Muscle of back (tissue), 11 donors: ENCODE results near the gene ZSWIM9. TPM values are rescaled to one million over a fixed set of nuclear protein-coding genes. Genes with fewer than 3 reads are reported as not detected.

ENCODE experiments used
- DNase-seq, 3 donors: peaks; one replicate each; pipeline versions ENCODE4 v3.0.0 to v3.0.0-alpha.2; 2013
- polyA plus RNA-seq, 10 donors: library from polyadenylated mRNA; unstranded; fragments of 120-200 nt; gene quantifications; one replicate each; pipeline ENCODE4 v1.2.1, GENCODE V29; 2013; ENCODE audit not compliant: insufficient read length in 10 of 10

ZSWIM9 gene
- polyA plus RNA-seq, 10 donors, result 3.8 to 8.1 (median 5.2) TPM

DNA sequence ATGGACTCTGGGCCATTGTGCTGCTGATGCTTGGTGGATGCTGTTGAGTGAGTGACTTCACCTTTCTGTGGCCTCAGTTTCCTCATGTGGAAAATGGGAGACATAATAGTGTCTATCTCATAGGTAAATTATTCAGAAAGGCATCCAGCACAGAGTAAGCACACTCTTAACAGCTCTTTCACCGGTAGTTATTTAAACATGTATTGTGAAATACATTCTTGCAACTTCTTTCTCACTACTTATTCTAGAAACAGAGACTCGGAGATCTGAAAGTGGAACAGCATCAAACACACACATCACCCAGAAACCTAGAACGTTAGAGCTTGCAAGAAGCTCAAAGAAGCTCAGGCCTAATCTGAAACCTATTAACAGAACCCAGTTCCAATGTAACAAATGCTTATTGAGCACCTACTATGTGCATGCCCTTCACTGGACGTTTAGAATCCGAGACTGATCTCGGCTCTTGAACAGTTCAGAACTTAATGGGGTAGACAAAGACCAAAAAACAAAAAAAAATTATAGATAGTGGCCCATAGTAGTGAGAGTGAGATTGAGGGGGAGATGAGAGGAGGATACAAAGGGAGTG, 4.1 kb downstream of the ZSWIM9 start:
- no peak for DNase-seq

- no peak for DNase-seq
Observed at GRCh38 chr19:48175578-48175977, 5.1 kb downstream of the ZSWIM9 start.

DNA sequence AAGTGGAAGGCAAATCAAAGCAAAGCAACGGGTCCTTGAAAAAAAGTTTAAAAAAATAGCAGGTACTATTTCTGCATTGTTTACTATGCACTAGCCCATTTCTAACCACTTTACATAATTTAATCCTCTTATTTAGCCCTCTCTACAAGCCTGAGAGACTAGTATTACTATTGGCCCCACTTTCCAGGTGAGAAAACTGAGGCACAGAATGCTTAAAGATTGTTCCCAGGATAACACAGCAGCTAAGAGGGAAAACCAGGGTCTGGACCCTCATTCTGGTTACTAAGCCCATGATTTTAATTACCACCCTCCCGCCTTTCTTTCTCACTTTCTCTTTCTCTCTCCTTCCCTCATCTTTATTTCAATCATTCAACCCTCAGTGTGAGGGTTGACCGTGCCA, 5.7 kb downstream of the ZSWIM9 start:
- DNase-seq, result no peak

DNA sequence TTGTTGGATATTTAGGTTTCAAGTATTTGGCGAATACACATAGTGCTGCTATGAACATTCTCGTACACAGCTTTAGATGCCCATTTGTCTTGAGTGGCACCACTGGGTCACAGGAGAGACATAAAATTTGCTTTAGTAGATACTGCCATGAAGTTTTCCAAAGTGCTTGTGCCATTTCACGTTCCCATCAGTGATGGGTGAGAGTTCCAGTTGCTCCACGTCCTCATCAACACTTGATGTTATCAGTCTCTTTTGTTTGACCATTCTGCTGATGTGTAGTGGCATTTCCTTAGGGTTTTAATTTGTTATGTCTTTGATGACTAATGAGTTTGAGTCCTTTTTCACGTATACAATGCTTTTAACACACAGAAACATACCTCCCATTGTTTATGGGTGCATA, 11.0 kb downstream of the ZSWIM9 start:
- DNase-seq, result no peak

DNA sequence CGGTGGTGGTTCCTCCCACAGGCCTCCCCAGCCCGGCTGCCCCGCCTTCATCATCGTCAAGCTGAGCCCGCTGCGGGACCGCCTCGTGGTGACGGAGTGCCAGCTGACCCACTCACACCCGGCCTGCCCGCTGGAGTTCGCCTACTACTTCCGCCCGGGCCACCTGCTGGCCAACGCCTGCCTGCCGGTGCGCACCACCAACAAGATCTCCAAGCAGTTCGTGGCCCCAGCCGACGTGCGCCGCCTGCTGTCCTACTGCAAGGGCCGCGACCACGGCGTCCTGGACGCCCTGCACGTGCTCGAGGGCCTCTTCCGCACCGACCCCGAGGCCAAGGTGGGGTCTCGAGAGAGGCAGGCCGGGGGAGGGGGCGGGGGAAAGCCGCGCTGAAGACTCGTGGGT, 12.0 kb downstream of the ZSWIM9 start:
- no peak for DNase-seq

GRCh38 chr19:48183356-48183755, 12.9 kb downstream of the ZSWIM9 start:
- no peak for DNase-seq

GRCh38 chr19:48186015-48186414, 15.5 kb downstream of the ZSWIM9 start:
- DNase-seq, result no peak

GRCh38 chr19:48186541-48186991, 16.1 kb downstream of the ZSWIM9 start:
- DNase-seq, result no peak

DNA sequence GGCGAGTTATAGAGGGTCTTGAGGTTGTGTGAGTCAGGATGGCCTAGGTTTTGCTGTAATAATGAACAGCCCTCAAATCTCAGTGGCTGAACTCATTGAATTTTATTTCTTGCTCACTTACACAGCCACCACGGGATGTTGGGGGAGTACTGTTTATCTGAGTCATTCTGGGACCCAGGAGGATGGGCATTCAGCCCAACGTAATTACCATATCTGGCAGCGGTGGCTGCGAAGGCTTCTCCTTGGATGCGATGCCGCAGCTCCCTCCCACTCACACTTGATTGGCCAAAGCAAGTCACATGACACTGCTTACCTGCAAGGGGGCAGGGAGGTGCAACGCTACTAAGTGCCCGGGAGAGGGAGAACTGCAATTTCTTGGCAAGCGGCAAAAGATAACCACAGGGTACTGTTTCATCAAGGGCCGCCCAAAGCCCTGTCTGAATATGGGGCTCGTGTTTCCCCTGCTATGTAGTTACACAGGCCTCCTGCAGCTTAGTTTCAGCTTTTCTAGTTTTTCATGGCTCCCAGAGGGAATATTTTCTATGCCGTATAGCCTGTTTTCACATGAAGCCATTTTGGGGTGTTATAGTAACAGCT, 19.9 kb downstream of the ZSWIM9 start:
- no peak for DNase-seq

DNA sequence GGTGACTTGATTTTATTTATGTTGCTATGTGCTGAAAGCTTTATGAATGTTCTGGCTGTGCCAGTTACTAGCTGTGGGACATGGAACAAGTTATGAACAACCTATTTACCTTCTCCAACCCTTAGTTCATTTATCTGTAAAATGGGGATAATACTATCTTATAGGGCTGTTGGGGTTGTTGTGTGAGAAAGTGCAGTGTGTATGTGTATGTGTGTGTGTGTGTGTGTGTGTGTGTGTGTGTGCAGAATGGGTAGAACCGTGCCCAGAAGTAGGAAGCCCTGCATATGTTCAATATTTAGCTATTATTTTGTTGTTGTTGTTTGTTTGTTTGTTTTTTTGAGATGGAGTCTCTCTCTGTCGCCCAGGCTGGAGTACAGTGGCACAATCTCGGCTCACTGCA, 20.4 kb downstream of the ZSWIM9 start:
- no peak for DNase-seq

- DNase-seq, result no peak
Observed at GRCh38 chr19:48192750-48193149, 22.3 kb downstream of the ZSWIM9 start.

DNA sequence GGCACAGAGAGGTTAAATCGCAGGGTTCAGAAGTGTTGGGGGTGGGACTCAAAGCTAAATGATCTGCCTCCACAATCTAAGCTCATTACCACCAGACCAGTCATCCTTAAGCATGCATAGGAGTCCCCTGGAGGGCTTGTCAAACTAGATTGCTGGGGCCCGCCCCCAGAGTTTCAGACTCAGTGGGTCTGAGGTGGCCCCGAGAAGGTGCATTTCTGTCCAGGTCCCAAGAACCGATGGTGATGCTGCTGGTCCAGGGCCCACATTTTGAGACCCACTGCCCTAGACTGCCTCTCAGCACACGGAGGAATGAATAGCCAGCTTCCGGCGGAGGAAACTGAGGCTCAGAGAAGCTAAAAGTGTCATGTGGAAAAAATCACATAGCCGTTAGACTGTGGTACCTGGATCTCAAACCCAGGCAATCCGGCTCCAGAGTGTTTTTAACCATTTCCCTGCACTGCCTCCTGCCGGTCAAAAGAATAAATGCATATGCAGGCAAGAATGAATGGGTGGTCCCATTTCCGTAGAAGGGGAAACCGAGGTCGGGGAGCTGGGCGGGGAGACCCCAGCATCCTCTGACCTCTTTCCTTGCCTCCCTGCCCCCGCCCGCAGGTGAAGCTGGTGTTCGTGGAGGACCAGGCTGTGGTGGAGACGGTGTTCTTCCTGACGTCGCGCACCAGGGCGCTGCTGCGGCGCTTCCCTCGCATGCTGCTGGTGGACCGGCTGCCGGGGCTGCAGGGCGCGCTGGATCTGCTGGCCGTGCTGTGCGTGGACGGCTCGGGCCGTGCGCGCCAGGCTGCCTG, 23.8 kb downstream of the ZSWIM9 start:
- no peak for DNase-seq

DNA sequence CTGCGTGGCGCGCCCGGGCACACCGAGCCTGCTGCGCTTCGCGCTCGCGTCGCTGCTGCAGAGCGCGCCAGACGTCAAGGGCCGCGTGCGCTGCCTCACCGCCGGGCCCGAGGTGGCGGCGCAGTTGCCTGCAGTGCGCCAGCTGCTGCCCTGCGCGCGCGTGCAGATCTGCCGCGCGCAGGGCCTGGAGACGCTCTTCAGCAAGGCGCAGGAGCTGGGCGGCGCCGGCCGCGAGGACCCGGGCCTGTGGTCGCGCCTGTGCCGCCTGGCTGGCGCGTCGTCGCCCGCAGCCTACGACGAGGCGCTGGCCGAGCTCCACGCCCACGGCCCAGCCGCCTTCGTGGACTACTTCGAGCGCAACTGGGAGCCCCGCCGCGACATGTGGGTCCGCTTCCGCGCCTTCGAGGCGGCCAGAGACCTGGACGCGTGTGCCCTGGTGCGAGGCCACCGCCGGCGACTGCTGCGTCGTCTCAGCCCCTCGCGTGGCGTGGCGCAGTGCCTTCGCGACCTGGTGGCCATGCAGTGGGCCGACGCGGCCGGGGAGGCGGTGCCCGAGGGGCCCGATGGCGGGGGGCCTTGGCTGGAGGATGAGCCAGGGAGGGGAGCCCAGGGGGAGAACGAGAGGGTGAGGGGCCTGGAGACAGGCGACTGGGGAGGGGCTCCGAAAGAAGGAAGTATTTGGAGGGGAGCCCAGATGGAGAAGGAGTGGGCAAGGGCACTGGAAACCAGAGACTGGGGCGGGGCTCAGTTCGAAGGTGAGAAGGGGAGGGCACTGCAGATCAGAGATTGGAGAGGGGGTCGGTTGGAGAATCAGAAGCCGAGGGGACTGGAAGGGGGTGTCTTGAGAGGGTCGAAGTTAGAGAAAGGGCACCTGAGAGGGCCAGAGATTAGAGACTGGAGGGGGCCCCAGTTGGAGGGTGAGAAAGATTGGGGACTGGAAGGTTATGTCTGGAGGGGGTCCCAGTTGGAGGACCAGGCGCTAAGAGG, 24.7 kb downstream of the ZSWIM9 start:
- DNase-seq, result no peak

GRCh38 chr19:48196321-48196763, 25.9 kb downstream of the ZSWIM9 start:
- DNase-seq, result no peak

- peak in 1 of 3 donors; percentile 36 for DNase-seq
Observed at GRCh38 chr19:48196933-48197665, 26.6 kb downstream of the ZSWIM9 start.

DNA sequence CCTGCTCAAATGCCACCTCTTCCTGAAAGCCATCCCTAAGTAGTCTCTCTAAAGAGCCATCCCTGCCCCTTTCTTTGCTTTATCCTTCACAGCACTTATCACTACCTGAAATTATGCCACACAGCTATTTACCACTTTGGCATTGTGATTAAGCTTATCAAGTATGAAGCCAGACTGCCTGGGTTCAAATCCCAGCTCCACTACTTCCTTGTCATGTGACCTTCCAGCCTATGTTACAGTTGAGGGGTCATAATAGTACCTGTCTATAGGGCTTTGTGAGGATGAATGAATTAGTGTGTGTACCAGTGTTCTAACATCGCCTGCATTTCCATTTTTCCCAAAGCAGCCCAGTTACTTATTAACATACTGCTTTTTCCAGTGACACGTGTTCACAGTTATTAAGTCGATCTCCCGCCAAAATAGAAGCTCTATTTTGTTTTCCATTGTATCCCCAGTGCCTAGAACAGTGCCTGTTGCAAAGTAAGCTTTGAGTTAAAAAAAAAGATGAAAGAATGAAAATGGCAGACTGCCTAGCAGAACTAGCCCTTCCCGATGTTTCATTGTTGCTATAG, 32.8 kb downstream of the ZSWIM9 start:
- no peak for DNase-seq

DNA sequence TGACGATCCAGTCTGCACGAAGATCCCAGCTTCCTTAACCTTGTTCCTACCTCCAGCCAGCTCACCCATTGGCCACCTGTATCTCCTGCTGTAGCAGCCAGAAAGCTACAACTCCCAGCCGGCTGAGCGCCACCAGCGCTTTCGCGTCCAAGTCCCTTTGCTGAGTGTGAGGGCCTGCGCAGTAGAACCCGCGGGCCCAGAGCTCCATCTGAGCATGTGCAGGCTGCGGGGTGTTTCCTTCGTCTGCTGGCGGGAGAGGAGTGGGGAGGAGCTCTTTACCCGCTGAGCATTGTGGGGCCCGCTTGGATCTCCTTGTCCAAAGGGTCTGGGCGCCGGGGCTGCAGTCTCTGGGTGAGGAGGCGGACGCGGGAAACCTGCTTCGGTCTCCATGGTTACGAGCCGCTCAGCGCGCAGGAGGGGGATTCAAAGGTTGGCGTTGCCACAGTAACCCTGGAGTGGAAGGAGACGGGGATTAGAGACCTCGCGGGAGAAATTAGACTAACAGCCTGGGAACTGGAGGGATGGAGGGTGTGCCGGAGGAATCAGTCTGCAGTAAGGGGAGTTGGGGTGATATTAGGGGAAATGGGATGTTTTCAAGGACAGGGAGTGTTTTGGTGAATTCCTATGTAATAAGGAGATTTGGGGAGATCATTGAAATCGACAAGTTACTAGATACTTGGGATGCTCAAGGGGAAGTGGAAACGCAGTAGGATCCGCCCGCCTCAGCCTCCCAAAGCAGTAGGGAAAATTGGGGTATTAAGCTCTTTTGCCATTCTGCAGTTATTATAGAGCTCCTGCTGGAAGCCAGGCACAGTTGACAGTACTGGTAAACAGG, 33.5 kb downstream of the ZSWIM9 start:
- peak; percentile 96 to 98 (median 96) for DNase-seq

GRCh38 chr19:48206397-48207093, 36.1 kb downstream of the ZSWIM9 start:
- no peak for DNase-seq

GRCh38 chr19:48210005-48210404, 39.5 kb downstream of the ZSWIM9 start:
- no peak for DNase-seq
